Esophagus muscularis mucosa (tissue), 4 donors: ENCODE results near the gene ASIC1. TPM values are rescaled to one million over a fixed set of nuclear protein-coding genes. Genes with fewer than 3 reads are reported as not detected.
A peak's percentile ranks its signal among the peaks of the same experiment; 100 is the strongest.

Source experiments
- DNase-seq: peaks from one replicate; pipeline ENCODE4 v3.0.0-alpha.2; 2017; ENCODE audit errors: extremely low spot score
- H3K27ac ChIP-seq, 4 donors: fragments of 200-600 bp; sonication (generic); replicated peaks in 1 of 4; 1 replicate in 3 of 4; 2 replicates in 1 of 4; pipeline ENCODE4 v1.5.1; 2016 to 2019; ENCODE audit warnings: mild to moderate bottlenecking in 1 of 4
- H3K27me3 ChIP-seq, 4 donors: fragments of 200-600 bp; sonication (generic); one replicate each; pipeline versions ENCODE4 v1.5.1 to v1.6.0; 2016 to 2019
- H3K36me3 ChIP-seq, 4 donors: fragments of 200-600 bp; sonication (generic); one replicate each; pipeline ENCODE4 v1.5.1; 2016 to 2019
- H3K4me1 ChIP-seq, 4 donors: fragments of 200-600 bp; sonication (generic); one replicate each; pipeline ENCODE4 v1.5.1; 2016 to 2019
- H3K4me3 ChIP-seq, 4 donors: fragments of 200-600 bp; sonication (generic); 1 replicate in 2 of 4; 2 replicates in 2 of 4; pipeline ENCODE4 v1.5.1; 2016 to 2019; ENCODE audit warnings: mild to moderate bottlenecking in 4 of 4, moderate library complexity in 1 of 4
- H3K9me3 ChIP-seq, 4 donors: fragments of 200-600 bp; sonication (generic); 1 replicate in 3 of 4; 2 replicates in 1 of 4; pipeline ENCODE4 v1.5.1; 2016 to 2019
- CTCF ChIP-seq, 3 experiments: fragments of 200-600 bp in 2 of 3; fragments of 450-650 bp in 1 of 3; sonication (generic) in 2 of 3; IDR thresholded peaks; one replicate each; pipeline ENCODE4 v1.5.1; 2017 to 2019; ENCODE audit warnings: antibody characterized with exemption in 3 of 3, mild to moderate bottlenecking in 2 of 3, moderate library complexity in 1 of 3
- EP300 ChIP-seq: sonication (generic); formaldehyde crosslinking; IDR thresholded peaks from one replicate; pipeline ENCODE4 v1.6.1; 2017; ENCODE audit warnings: antibody characterized with exemption
- POLR2A ChIP-seq: fragments of 450-650 bp; IDR thresholded peaks from one replicate; pipeline ENCODE4 v1.6.1; 2017; ENCODE audit warnings: antibody characterized with exemption, moderate library complexity, mild to moderate bottlenecking, low read depth
- POLR2AphosphoS5 ChIP-seq, 2 donors: sonication (generic); formaldehyde crosslinking; IDR thresholded peaks; one replicate each; pipeline ENCODE4 v1.6.1; 2017; ENCODE audit warnings: antibody characterized with exemption in 2 of 2
- WGBS: methylation state at CpG from one replicate; pipeline ENCODE4 v1.1.5; 2018; 5-methylcytosine and 5-hydroxymethylcytosine counted together
- intact Hi-C: fragments of 100-400 bp; cut with DNase I; formaldehyde crosslinking; loops from one replicate; pipeline ENCODE4 v1.15.1; 2023
- total RNA-seq, 4 donors: library from RNA; depleted of rRNA; stranded (reverse); fragments of >200 nt; gene quantifications; one replicate each; pipeline versions ENCODE4 v1.1.0 to v1.2.1, GENCODE V29; 2016

Gene ASIC1
- total RNA-seq, 4 donors from 2014 or later: 0.66 to 5.6 (median 2.9) TPM

GRCh38 chr12:50061171-50061570 lies 3.8 kb downstream of the ASIC1 start:
- WGBS: 85% methylated on average over 2 of the region's 2 CpGs
- Histone ChIP-seq H3K4me3 (no peak overlapping the region), H3K27ac (no peak overlapping the region), H3K27me3 (peaks cover 0 to 7% (median 0%) of the 10 kb centered on the region in 4 donors), H3K4me1 (peaks cover 13 to 29% (median 24%) of the 10 kb centered on the region in 4 donors), H3K9me3 (no peaks in the 10 kb centered on the region), H3K36me3 (no peaks in the 10 kb centered on the region)
- TF ChIP-seq EP300 (no peak), POLR2A (no peak), POLR2AphosphoS5 (IDR thresholded peaks at IDR 0.05) (no peak), CTCF (IDR thresholded peaks at IDR 0.05) (no peak)
- no peak for DNase-seq
- intact Hi-C loops: no loop called here

GRCh38 chr12:50061946-50062686 lies 4.7 kb downstream of the ASIC1 start:
- WGBS: 69% methylated on average over 6 of the region's 6 CpGs
- TF ChIP-seq EP300 (no peak), POLR2AphosphoS5 (IDR thresholded peaks at IDR 0.05) (no peak), CTCF (IDR thresholded peaks at IDR 0.05) (no peak), POLR2A (no peak)
- intact Hi-C loops: no loop called here

GRCh38 chr12:50062728-50063460 lies 5.5 kb downstream of the ASIC1 start:
- intact Hi-C loops: no loop called here
- Histone ChIP-seq H3K4me3 (no peak overlapping the region), H3K27me3 (peaks cover 0 to 5% (median 0%) of the 10 kb centered on the region in 4 donors), H3K27ac (no peak overlapping the region), H3K9me3 (no peaks in the 10 kb centered on the region), H3K4me1 (peaks cover 2 to 22% (median 22%) of the 10 kb centered on the region in 4 donors), H3K36me3 (no peaks in the 10 kb centered on the region)
- TF ChIP-seq POLR2A (no peak), CTCF (IDR thresholded peaks at IDR 0.05) (no peak), POLR2AphosphoS5 (IDR thresholded peaks at IDR 0.05) (no peak)
- 85% methylated on average over 5 of the region's 5 CpGs for WGBS
- DNase-seq: no peak

More at GRCh38 chr12:50061946-50062686, 4.7 kb downstream of the ASIC1 start:
- Histone ChIP-seq H3K27me3 (peaks cover 0 to 7% (median 0%) of the 10 kb centered on the region in 4 donors), H3K4me3 (no peak overlapping the region), H3K4me1 (peaks cover 4 to 27% (median 24%) of the 10 kb centered on the region in 4 donors), H3K9me3 (no peaks in the 10 kb centered on the region), H3K36me3 (no peaks in the 10 kb centered on the region), H3K27ac (no peak overlapping the region)
- no peak for DNase-seq

GRCh38 chr12:50065726-50066310 lies 8.4 kb downstream of the ASIC1 start:
- intact Hi-C loops: loop anchor here (5.0 kb wide), 1 partner anchor 44 kb away; no protein-coding TSS in a partner anchor
- Histone ChIP-seq H3K4me3 (no peak overlapping the region), H3K27ac (peak overlapping the region; percentile 23 to 56 (median 47)), H3K4me1 (peaks cover 0 to 26% (median 25%) of the 10 kb centered on the region in 4 donors), H3K36me3 (no peaks in the 10 kb centered on the region), H3K9me3 (no peaks in the 10 kb centered on the region), H3K27me3 (no peaks in the 10 kb centered on the region)
- no peak for DNase-seq
- 87% methylated on average over 3 of the region's 3 CpGs for WGBS
- no peak for TF ChIP-seq CTCF (IDR thresholded peaks at IDR 0.05)
- TF ChIP-seq POLR2A: no peak
- TF ChIP-seq POLR2AphosphoS5 (IDR thresholded peaks at IDR 0.05): no peak
- TF ChIP-seq EP300: no peak
